Ascending aorta (tissue), 2 donors: ENCODE data around the gene NTRK3. TPM values are rescaled to one million over a fixed set of nuclear protein-coding genes. Genes with fewer than 3 reads are reported as not detected.

Experiments
- DNase-seq, 2 donors: peaks; one replicate each; pipeline ENCODE4 v3.0.0-alpha.2; 2019; ENCODE audit warnings: low spot score in 2 of 2
- H3K27ac ChIP-seq, 2 donors: fragments of 200-600 bp; sonication (generic); one replicate each; pipeline ENCODE4 v1.5.1; 2016 to 2017; ENCODE audit warnings: mild to moderate bottlenecking in 1 of 2
- H3K27me3 ChIP-seq: fragments of 200-600 bp; sonication (generic); one replicate; pipeline ENCODE4 v1.5.1; 2017
- H3K36me3 ChIP-seq, 2 donors: fragments of 200-600 bp; sonication (generic); one replicate each; pipeline ENCODE4 v1.5.1; 2016
- H3K4me1 ChIP-seq, 2 donors: fragments of 200-600 bp; sonication (generic); one replicate each; pipeline ENCODE4 v1.5.1; 2016 to 2017; ENCODE audit warnings: mild to moderate bottlenecking in 1 of 2
- H3K4me3 ChIP-seq, 2 donors: fragments of 200-600 bp; sonication (generic); one replicate each; pipeline ENCODE4 v1.5.1; 2016 to 2017; ENCODE audit warnings: mild to moderate bottlenecking in 1 of 2
- H3K9me3 ChIP-seq, 2 donors: fragments of 200-600 bp; sonication (generic); one replicate each; pipeline ENCODE4 v1.5.1; 2016
- intact Hi-C: fragments of 100-400 bp; cut with DNase I; formaldehyde crosslinking; loops from one replicate; pipeline ENCODE4 v1.15.1; 2023
- total RNA-seq: library from RNA; depleted of rRNA; stranded (reverse); fragments of >200 nt; gene quantifications from one replicate; pipeline ENCODE4 v1.1.0, GENCODE V29; 2016
- TF ChIP-seq, protein P1 (sequence below), 3 experiments: fragments of 200-600 bp in 2 of 3; fragments of 450-650 bp in 1 of 3; sonication (generic) in 2 of 3; IDR thresholded peaks; one replicate each; pipeline ENCODE4 v1.5.1; 2016 to 2019; ENCODE audit warnings: antibody characterized with exemption in 3 of 3, mild to moderate bottlenecking in 1 of 3, moderate library complexity in 1 of 3

Gene NTRK3
- total RNA-seq, 1 donor from 2014 or later: 52.7 TPM

DNA sequence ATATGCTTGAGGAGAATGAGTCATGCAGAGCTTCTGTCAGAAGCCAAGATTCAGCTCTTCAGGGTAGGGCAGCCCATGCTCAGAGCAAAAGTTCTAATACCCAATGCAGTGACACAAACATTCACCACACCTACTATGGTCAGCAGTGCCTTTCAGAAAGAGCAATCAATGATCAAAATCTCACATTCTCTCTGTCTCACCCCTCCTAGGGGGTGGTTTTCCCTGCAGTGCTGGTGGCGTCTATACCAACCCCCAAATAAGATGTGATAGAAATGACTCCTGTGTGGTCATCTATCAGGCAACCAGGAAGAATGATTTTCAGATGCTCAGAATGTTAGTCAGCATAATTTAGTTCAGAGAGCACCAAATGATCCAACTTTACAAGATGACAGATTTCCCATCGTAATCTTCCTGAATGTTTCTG lies 385.3 kb downstream of the NTRK3 start:
- DNase-seq: no peak
- intact Hi-C loops: no loop called here
- H3K27me3 ChIP-seq: no peaks in the 10 kb centered on the region
- no peak overlapping the region for H3K4me3 ChIP-seq
- no peak overlapping the region for H3K27ac ChIP-seq
- TF ChIP-seq, protein P1, sequence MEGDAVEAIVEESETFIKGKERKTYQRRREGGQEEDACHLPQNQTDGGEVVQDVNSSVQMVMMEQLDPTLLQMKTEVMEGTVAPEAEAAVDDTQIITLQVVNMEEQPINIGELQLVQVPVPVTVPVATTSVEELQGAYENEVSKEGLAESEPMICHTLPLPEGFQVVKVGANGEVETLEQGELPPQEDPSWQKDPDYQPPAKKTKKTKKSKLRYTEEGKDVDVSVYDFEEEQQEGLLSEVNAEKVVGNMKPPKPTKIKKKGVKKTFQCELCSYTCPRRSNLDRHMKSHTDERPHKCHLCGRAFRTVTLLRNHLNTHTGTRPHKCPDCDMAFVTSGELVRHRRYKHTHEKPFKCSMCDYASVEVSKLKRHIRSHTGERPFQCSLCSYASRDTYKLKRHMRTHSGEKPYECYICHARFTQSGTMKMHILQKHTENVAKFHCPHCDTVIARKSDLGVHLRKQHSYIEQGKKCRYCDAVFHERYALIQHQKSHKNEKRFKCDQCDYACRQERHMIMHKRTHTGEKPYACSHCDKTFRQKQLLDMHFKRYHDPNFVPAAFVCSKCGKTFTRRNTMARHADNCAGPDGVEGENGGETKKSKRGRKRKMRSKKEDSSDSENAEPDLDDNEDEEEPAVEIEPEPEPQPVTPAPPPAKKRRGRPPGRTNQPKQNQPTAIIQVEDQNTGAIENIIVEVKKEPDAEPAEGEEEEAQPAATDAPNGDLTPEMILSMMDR (IDR thresholded peaks at IDR 0.05): no peak
- H3K9me3 ChIP-seq: no peaks in the 10 kb centered on the region
- no peaks in the 10 kb centered on the region for H3K36me3 ChIP-seq
- H3K4me1 ChIP-seq: no peaks in the 10 kb centered on the region

DNA sequence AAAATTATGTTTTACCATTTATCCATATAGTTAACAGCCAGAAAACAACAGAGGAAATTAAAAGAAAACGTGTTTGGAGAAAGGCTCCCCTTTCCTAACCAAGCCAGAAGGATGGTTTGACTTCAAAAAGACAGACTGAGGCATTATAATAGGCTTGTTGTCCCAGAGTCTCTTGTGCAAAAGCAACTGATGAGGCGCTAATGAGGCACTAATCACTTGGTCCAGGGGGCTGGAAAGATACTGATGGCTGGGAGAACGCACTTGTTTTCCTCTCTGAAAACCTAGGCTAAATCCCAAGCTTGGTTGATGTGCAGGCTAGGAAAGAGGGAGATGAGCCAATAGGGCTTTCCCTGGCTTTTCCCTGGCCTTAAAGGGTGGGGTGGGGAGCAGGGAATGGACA lies 389.6 kb downstream of the NTRK3 start:
- DNase-seq: no peak
- Histone ChIP-seq H3K4me3 (no peak overlapping the region), H3K4me1 (no peaks in the 10 kb centered on the region), H3K27me3 (no peaks in the 10 kb centered on the region), H3K27ac (no peak overlapping the region), H3K9me3 (no peaks in the 10 kb centered on the region), H3K36me3 (no peaks in the 10 kb centered on the region)
- TF ChIP-seq, protein P1 (IDR thresholded peaks at IDR 0.05): no peak
- intact Hi-C loops: no loop called here

DNA sequence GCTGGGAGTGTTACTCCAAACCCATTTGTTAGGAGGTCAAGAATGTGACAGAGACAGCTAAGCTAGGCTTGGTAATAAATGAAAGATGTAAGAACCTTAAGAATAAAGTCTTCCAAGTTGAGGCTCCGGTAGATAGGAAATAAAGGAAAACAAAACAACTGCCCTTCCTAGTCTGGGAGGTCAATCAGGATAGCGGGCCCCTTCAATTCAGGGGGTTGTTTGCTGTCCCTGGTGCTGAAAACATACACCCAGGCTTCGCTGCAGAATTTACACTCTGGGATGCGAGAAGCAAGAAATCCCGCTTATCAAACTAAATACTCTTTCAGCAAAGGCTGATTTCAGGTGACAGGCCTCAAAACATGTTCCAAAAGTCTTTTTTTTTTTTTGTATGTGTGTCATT lies 393.4 kb downstream of the NTRK3 start:
- intact Hi-C loops: no loop called here
- no peaks in the 10 kb centered on the region for H3K4me1 ChIP-seq
- H3K9me3 ChIP-seq: no peaks in the 10 kb centered on the region
- H3K27ac ChIP-seq: no peak overlapping the region
- H3K4me3 ChIP-seq: no peak overlapping the region
- TF ChIP-seq, protein P1 (IDR thresholded peaks at IDR 0.05): no peak
- no peaks in the 10 kb centered on the region for H3K36me3 ChIP-seq
- H3K27me3 ChIP-seq: no peaks in the 10 kb centered on the region
- no peak for DNase-seq

DNA sequence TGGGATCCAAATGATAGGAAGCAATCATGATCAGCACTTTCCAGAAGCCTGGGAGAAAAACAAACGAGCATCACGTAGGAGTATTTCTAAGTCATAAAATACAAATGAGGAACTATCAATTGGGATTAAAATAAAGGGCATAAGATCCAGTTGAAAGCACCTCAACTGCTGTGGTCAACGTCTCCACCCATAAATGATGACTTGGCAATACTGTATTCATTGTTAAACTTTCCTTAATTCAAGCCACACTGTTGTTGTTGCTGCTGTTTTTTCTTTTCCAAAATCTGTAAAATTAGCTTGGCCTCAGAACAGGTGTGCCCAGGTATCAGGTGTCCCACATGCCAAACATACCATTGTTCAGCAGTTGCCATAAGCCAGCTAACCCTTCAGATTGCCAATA lies 395.8 kb downstream of the NTRK3 start:
- Histone ChIP-seq H3K27me3 (no peaks in the 10 kb centered on the region), H3K4me3 (no peak overlapping the region), H3K36me3 (no peaks in the 10 kb centered on the region), H3K9me3 (no peaks in the 10 kb centered on the region), H3K27ac (no peak overlapping the region), H3K4me1 (no peaks in the 10 kb centered on the region)
- TF ChIP-seq, protein P1 (IDR thresholded peaks at IDR 0.05): no peak
- intact Hi-C loops: no loop called here
- DNase-seq: no peak

DNA sequence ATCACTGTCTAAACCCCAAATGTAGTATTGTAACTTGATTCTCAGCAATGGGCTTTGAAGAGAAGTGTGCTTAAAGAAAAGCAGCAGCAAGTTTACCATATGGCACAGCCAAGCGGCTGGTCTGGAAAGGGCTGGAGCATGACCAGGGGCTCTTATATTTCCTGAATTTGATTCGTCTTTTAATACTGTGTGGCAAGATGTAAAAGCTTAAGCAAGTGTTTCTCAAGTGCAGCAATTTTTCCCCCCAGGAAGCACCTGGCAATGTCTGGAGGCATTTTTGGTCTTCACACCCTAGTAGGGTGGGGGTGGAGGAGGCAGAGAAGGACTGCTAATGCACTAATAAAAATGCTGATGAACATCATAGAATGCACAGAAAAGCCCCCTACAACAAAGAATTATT lies 397.9 kb downstream of the NTRK3 start:
- no peak for DNase-seq
- intact Hi-C loops: no loop called here
- Histone ChIP-seq H3K27me3 (no peaks in the 10 kb centered on the region), H3K4me3 (no peak overlapping the region), H3K9me3 (no peaks in the 10 kb centered on the region), H3K4me1 (no peaks in the 10 kb centered on the region), H3K27ac (no peak overlapping the region), H3K36me3 (no peaks in the 10 kb centered on the region)
- TF ChIP-seq, protein P1 (IDR thresholded peaks at IDR 0.05): no peak

DNA sequence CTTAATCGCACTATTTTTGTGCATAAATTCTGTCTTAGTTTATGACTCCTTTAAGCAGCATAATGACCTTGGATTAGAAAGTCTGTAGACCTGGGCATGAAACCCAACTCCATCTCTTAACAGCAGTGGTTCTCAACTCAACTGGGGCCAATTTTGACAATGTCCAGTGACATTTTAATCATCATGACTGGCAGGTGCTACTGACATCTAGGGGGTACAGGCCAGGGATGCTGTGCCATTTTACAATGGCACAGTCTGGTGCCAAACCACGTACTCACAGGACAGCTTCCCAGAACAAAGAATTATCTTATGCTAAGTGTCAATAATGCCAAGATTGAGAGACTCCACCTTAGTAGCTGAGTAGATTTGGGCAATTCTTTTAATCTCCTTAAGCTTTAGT lies 405.0 kb downstream of the NTRK3 start:
- TF ChIP-seq, protein P1 (IDR thresholded peaks at IDR 0.05): no peak
- intact Hi-C loops: no loop called here
- Histone ChIP-seq H3K36me3 (no peaks in the 10 kb centered on the region), H3K27ac (no peak overlapping the region), H3K4me1 (no peaks in the 10 kb centered on the region), H3K27me3 (no peaks in the 10 kb centered on the region), H3K4me3 (no peak overlapping the region), H3K9me3 (no peaks in the 10 kb centered on the region)
- no peak for DNase-seq
